Measurements from ENCODE around the gene SERINC1. TPM values are rescaled to one million over a fixed set of nuclear protein-coding genes. Genes with fewer than 3 reads are reported as not detected.

SERINC1 gene
- total and polyA plus RNA-seq, 9 of the 15 experiments (the other 6 are each of a cell fraction or from before 2014, with no cell fraction given) = 28.8 to 64.6 (median 39.7) TPM

- TF ChIP-seq, protein P1, sequence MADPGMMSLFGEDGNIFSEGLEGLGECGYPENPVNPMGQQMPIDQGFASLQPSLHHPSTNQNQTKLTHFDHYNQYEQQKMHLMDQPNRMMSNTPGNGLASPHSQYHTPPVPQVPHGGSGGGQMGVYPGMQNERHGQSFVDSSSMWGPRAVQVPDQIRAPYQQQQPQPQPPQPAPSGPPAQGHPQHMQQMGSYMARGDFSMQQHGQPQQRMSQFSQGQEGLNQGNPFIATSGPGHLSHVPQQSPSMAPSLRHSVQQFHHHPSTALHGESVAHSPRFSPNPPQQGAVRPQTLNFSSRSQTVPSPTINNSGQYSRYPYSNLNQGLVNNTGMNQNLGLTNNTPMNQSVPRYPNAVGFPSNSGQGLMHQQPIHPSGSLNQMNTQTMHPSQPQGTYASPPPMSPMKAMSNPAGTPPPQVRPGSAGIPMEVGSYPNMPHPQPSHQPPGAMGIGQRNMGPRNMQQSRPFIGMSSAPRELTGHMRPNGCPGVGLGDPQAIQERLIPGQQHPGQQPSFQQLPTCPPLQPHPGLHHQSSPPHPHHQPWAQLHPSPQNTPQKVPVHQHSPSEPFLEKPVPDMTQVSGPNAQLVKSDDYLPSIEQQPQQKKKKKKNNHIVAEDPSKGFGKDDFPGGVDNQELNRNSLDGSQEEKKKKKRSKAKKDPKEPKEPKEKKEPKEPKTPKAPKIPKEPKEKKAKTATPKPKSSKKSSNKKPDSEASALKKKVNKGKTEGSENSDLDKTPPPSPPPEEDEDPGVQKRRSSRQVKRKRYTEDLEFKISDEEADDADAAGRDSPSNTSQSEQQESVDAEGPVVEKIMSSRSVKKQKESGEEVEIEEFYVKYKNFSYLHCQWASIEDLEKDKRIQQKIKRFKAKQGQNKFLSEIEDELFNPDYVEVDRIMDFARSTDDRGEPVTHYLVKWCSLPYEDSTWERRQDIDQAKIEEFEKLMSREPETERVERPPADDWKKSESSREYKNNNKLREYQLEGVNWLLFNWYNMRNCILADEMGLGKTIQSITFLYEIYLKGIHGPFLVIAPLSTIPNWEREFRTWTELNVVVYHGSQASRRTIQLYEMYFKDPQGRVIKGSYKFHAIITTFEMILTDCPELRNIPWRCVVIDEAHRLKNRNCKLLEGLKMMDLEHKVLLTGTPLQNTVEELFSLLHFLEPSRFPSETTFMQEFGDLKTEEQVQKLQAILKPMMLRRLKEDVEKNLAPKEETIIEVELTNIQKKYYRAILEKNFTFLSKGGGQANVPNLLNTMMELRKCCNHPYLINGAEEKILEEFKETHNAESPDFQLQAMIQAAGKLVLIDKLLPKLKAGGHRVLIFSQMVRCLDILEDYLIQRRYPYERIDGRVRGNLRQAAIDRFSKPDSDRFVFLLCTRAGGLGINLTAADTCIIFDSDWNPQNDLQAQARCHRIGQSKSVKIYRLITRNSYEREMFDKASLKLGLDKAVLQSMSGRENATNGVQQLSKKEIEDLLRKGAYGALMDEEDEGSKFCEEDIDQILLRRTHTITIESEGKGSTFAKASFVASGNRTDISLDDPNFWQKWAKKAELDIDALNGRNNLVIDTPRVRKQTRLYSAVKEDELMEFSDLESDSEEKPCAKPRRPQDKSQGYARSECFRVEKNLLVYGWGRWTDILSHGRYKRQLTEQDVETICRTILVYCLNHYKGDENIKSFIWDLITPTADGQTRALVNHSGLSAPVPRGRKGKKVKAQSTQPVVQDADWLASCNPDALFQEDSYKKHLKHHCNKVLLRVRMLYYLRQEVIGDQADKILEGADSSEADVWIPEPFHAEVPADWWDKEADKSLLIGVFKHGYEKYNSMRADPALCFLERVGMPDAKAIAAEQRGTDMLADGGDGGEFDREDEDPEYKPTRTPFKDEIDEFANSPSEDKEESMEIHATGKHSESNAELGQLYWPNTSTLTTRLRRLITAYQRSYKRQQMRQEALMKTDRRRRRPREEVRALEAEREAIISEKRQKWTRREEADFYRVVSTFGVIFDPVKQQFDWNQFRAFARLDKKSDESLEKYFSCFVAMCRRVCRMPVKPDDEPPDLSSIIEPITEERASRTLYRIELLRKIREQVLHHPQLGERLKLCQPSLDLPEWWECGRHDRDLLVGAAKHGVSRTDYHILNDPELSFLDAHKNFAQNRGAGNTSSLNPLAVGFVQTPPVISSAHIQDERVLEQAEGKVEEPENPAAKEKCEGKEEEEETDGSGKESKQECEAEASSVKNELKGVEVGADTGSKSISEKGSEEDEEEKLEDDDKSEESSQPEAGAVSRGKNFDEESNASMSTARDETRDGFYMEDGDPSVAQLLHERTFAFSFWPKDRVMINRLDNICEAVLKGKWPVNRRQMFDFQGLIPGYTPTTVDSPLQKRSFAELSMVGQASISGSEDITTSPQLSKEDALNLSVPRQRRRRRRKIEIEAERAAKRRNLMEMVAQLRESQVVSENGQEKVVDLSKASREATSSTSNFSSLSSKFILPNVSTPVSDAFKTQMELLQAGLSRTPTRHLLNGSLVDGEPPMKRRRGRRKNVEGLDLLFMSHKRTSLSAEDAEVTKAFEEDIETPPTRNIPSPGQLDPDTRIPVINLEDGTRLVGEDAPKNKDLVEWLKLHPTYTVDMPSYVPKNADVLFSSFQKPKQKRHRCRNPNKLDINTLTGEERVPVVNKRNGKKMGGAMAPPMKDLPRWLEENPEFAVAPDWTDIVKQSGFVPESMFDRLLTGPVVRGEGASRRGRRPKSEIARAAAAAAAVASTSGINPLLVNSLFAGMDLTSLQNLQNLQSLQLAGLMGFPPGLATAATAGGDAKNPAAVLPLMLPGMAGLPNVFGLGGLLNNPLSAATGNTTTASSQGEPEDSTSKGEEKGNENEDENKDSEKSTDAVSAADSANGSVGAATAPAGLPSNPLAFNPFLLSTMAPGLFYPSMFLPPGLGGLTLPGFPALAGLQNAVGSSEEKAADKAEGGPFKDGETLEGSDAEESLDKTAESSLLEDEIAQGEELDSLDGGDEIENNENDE (IDR thresholded peaks at IDR 0.05; ENCODE audit: low read depth, low read length) = no peak
- TF ChIP-seq DEAF1 (CRISPR knock-in tag; IDR thresholded peaks at IDR 0.05) = no peak
- no peak for TF ChIP-seq ZHX1 (conservative IDR thresholded peaks at IDR 0.05; ENCODE audit: low read length)
- TF ChIP-seq CLOCK (CRISPR knock-in tag; IDR thresholded peaks at IDR 0.05; ENCODE audit: borderline replicate concordance) = no peak
- TF ChIP-seq MYC (IDR thresholded peaks at IDR 0.05; ENCODE audit: low read depth, low read length) = peak; percentile 72; the same call in 1 of the 2 replicates
- no peak for TF ChIP-seq MYC (CRISPR knock-in tag; IDR thresholded peaks at IDR 0.05; ENCODE audit: borderline replicate concordance, low read depth)
- TF ChIP-seq TGIF2 (CRISPR knock-in tag; IDR thresholded peaks at IDR 0.05) = no peak; the same call in 1 of the 2 replicates
Observed at GRCh38 chr6:122399348-122400120, 72.1 kb downstream of the SERINC1 start, which contains the start of gene HSF2 (continued).
